Smooth muscle cell (in vitro differentiated cells): ENCODE data around the gene CDKN1C. TPM values are rescaled to one million over a fixed set of nuclear protein-coding genes. Genes with fewer than 3 reads are reported as not detected.

ENCODE experiments used
- DNase-seq: peaks from one replicate; lab custom pipeline; 2025; ENCODE audit not compliant: unreplicated experiment; lab: John Stamatoyannopoulos, UW
- H2AFZ ChIP-seq: fragments of 200-600 bp; sonication (generic); 2 replicates; pipeline ENCODE4 v1.6.0; 2016; ENCODE audit warnings: antibody characterized with exemption, low read depth, mild to moderate bottlenecking
- H3F3A ChIP-seq: fragments of 200-600 bp; sonication (generic); 2 replicates; pipeline ENCODE4 v1.6.0; 2017; ENCODE audit warnings: antibody characterized with exemption, low read depth
- H3K27ac ChIP-seq: fragments of 200-600 bp; sonication (generic); 2 replicates; pipeline ENCODE4 v1.5.1; 2016; ENCODE audit warnings: low read depth, mild to moderate bottlenecking
- H3K27me3 ChIP-seq: fragments of 200-600 bp; sonication (generic); 2 replicates; pipeline ENCODE4 v1.6.1; 2016; ENCODE audit warnings: low read depth, mild to moderate bottlenecking
- H3K36me3 ChIP-seq: fragments of 200-600 bp; sonication (generic); 2 replicates; pipeline ENCODE4 v1.5.1; 2016; ENCODE audit warnings: low read depth
- H3K4me1 ChIP-seq: fragments of 200-600 bp; sonication (generic); 2 replicates; pipeline ENCODE4 v1.5.1; 2016; ENCODE audit warnings: low read depth
- H3K4me2 ChIP-seq: fragments of 200-600 bp; sonication (generic); 2 replicates; pipeline ENCODE4 v1.6.0; 2016; ENCODE audit warnings: mild to moderate bottlenecking
- H3K4me3 ChIP-seq: fragments of 200-600 bp; sonication (generic); 2 replicates; pipeline ENCODE4 v1.5.1; 2016; ENCODE audit warnings: mild to moderate bottlenecking
- H3K79me2 ChIP-seq: fragments of 200-600 bp; sonication (generic); 2 replicates; pipeline ENCODE4 v1.6.0; 2016; ENCODE audit warnings: low read depth, mild to moderate bottlenecking
- H3K9ac ChIP-seq: fragments of 200-600 bp; sonication (generic); 2 replicates; pipeline ENCODE4 v1.6.0; 2016; ENCODE audit warnings: low read depth
- H3K9me3 ChIP-seq: fragments of 200-600 bp; sonication (generic); replicated peaks from 2 replicates; pipeline ENCODE4 v1.5.1; 2016; ENCODE audit warnings: low read depth
- H4K20me1 ChIP-seq: fragments of 200-600 bp; sonication (generic); 2 replicates; pipeline ENCODE4 v1.6.0; 2016; ENCODE audit warnings: low read depth
- CTCF ChIP-seq: fragments of 200-600 bp; sonication (generic); IDR thresholded peaks from 2 replicates; pipeline ENCODE4 v1.5.1; 2017; ENCODE audit warnings: borderline replicate concordance, mild to moderate bottlenecking, antibody characterized with exemption; ENCODE audit not compliant: insufficient read depth, poor library complexity, severe bottlenecking
- WGBS: methylation state at CpG from one replicate; pipeline ENCODE4 v1.1.7; 2016; ENCODE audit warnings: low lambda C conversion rate; 5-methylcytosine and 5-hydroxymethylcytosine counted together
- polyA plus RNA-seq: library from polyadenylated mRNA; unstranded; fragments of >200 nt; fragmentation: Nextera tagmentation; extraction: Ambion mirVana; gene quantifications from 2 replicates; pipeline ENCODE4 v1.2.1, GENCODE V29; 2016
- total RNA-seq: library from RNA; depleted of rRNA; stranded (reverse); fragments of >200 nt; gene quantifications from 2 replicates; pipeline ENCODE4 v1.2.3, GENCODE V29; 2014

The CDKN1C gene
- total and polyA plus RNA-seq, 2 experiments from 2014 or later, result 171 to 392 TPM

GRCh38 chr11:2869561-2870427 lies 15.8 kb downstream of the CDKN1C start:
- no peak overlapping the region for H3K4me3 ChIP-seq
- no peak overlapping the region for H3K4me2 ChIP-seq
- no peak overlapping the region for H3K27ac ChIP-seq
- no peaks in the 10 kb centered on the region for H3K79me2 ChIP-seq
- peaks cover 38% of the 10 kb centered on the region for H3K27me3 ChIP-seq
- no peak overlapping the region for H2AFZ ChIP-seq
- TF ChIP-seq CTCF, result no peak
- no peaks in the 10 kb centered on the region for H3K36me3 ChIP-seq
- no peaks in the 10 kb centered on the region for H3F3A ChIP-seq
- no peak overlapping the region for H3K9ac ChIP-seq
- peaks cover 8% of the 10 kb centered on the region for H3K4me1 ChIP-seq
- DNase-seq, result no peak
- no peaks in the 10 kb centered on the region for H4K20me1 ChIP-seq
- no peaks in the 10 kb centered on the region for H3K9me3 ChIP-seq
- WGBS, result 26% methylated on average over 77 of the region's 90 CpGs

GRCh38 chr11:2869134-2869526 lies 16.4 kb downstream of the CDKN1C start:
- no peak overlapping the region for H3K27ac ChIP-seq
- TF ChIP-seq CTCF, result no peak
- H3K36me3 ChIP-seq, result no peaks in the 10 kb centered on the region
- H3K27me3 ChIP-seq, result peaks cover 38% of the 10 kb centered on the region
- no peak overlapping the region for H3K9ac ChIP-seq
- H3K9me3 ChIP-seq, result no peaks in the 10 kb centered on the region
- no peak overlapping the region for H3K4me3 ChIP-seq
- no peaks in the 10 kb centered on the region for H3F3A ChIP-seq
- peaks cover 8% of the 10 kb centered on the region for H3K4me1 ChIP-seq
- no peaks in the 10 kb centered on the region for H3K79me2 ChIP-seq
- 21% methylated on average over 37 of the region's 37 CpGs for WGBS
- H4K20me1 ChIP-seq, result no peaks in the 10 kb centered on the region
- no peak for DNase-seq
- H3K4me2 ChIP-seq, result peak overlapping the region; percentile 79
- no peak overlapping the region for H2AFZ ChIP-seq

- H3K4me2 ChIP-seq, result peak overlapping the region; percentile 79
- H3K36me3 ChIP-seq, result no peaks in the 10 kb centered on the region
Observed at GRCh38 chr11:2868506-2869133, 17.0 kb downstream of the CDKN1C start.

More at GRCh38 chr11:2868506-2869133, 17.0 kb downstream of the CDKN1C start:
- no peak overlapping the region for H3K27ac ChIP-seq
- peak overlapping the region; percentile 31 for H3K4me3 ChIP-seq
- H2AFZ ChIP-seq, result peak overlapping the region; percentile 51
- no peaks in the 10 kb centered on the region for H3K9me3 ChIP-seq
- H3K79me2 ChIP-seq, result no peaks in the 10 kb centered on the region
- TF ChIP-seq CTCF, result no peak
- no peak overlapping the region for H3K9ac ChIP-seq
- H3F3A ChIP-seq, result no peaks in the 10 kb centered on the region
- H4K20me1 ChIP-seq, result no peaks in the 10 kb centered on the region
- 29% methylated on average over 15 of the region's 16 CpGs for whole genome bisulfite sequencing
- H3K4me1 ChIP-seq, result peaks cover 9% of the 10 kb centered on the region
- no peak for DNase-seq
- peaks cover 38% of the 10 kb centered on the region for H3K27me3 ChIP-seq
